Effector CD8-positive, alpha-beta T cell (primary cell): Measurements from ENCODE around the gene CRB2.
"Not testable (repeated sequence)": the region's sequence is repeated elsewhere in the genome, so short reads cannot be mapped to it uniquely, and the experiment has no call there.

Experiments
- DNase-seq: peaks from one replicate; lab custom pipeline; 2025; lab: John Stamatoyannopoulos, UW

The CRB2 gene

GRCh38 chr9:123329329-123329955, 26.6 kb upstream of the CRB2 start:
- DNase-seq: no peak

- no peak for DNase-seq
These were observed 24.5 kb upstream of the CRB2 start for GRCh38 chr9:123331346-123332060.

- not testable (repeated sequence) for DNase-seq
These were observed 22.8 kb upstream of the CRB2 start for GRCh38 chr9:123333058-123333669.

GRCh38 chr9:123334639-123335038, 21.4 kb upstream of the CRB2 start:
- no peak for DNase-seq

GRCh38 chr9:123335193-123335985, 20.6 kb upstream of the CRB2 start:
- DNase-seq: no peak

- no peak for DNase-seq
These were observed 20.0 kb upstream of the CRB2 start for GRCh38 chr9:123335986-123336329.

- no peak for DNase-seq
These were observed 19.5 kb upstream of the CRB2 start for GRCh38 chr9:123336449-123336848.

- no peak for DNase-seq
These were observed 19.0 kb upstream of the CRB2 start for GRCh38 chr9:123336959-123337358.

GRCh38 chr9:123337971-123338370, 18.0 kb upstream of the CRB2 start:
- no peak for DNase-seq

- DNase-seq: no peak
These were observed 17.0 kb upstream of the CRB2 start for GRCh38 chr9:123338710-123339665.

GRCh38 chr9:123339666-123340510, 16.1 kb upstream of the CRB2 start:
- DNase-seq: no peak

- no peak for DNase-seq
These were observed 14.2 kb upstream of the CRB2 start for GRCh38 chr9:123341816-123342215.

GRCh38 chr9:123342247-123342646, 13.8 kb upstream of the CRB2 start:
- DNase-seq: no peak

GRCh38 chr9:123343443-123344191, 12.4 kb upstream of the CRB2 start:
- no peak for DNase-seq

GRCh38 chr9:123344192-123344949, 11.6 kb upstream of the CRB2 start:
- no peak for DNase-seq

GRCh38 chr9:123345567-123345955, 10.4 kb upstream of the CRB2 start:
- no peak for DNase-seq

GRCh38 chr9:123346026-123346425, 10.0 kb upstream of the CRB2 start:
- DNase-seq: no peak

- no peak for DNase-seq
These were observed 9.2 kb upstream of the CRB2 start for GRCh38 chr9:123346826-123347225.
